ENCODE measurements around the gene COX20. TPM values are rescaled to one million over a fixed set of nuclear protein-coding genes. Genes with fewer than 3 reads are reported as not detected.
A peak's percentile ranks its signal among the peaks of the same experiment; 100 is the strongest.

COX20 gene
- polyA plus RNA-seq, 1 donor (not counting 4 experiments of a cell fraction or from before 2014, with no cell fraction given): 66.1 TPM

DNA sequence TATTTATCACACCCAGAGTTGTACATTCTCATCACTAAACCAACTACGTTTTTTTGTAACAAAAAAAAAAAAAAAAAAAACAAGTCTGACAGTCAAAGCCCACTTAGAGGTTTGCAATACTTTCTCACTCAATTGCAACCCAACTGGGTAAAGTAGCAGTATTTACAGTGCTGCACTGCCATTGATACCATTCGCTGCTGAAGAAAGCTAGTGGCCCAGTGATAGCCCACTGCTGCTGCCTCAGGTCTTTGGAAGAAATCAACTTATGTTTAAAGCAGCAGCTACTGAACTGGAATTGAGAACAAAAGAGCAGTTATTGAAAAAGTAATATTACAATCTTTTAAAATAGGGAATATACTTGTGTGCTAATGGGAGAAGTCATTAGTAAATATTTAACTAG is 26.2 kb downstream of the COX20 start:
- peaks cover 19 to 26% of the 10 kb centered on the region in 2 experiments for H3K36me3 ChIP-seq (ENCODE audit: control insufficient read depth in 2 of 2, extremely low read depth in 1 of 2, insufficient read depth in 2 of 2, low read length in 2 of 2)
- H3K27ac ChIP-seq (ENCODE audit: control insufficient read depth, insufficient read depth, low read length): peak overlapping the region; percentile 96
- H3K4me1 ChIP-seq (ENCODE audit: control insufficient read depth, extremely low read depth, insufficient read depth, low read length): peaks cover 22% of the 10 kb centered on the region
- peaks cover 37% of the 10 kb centered on the region for H4K20me1 ChIP-seq (ENCODE audit: control insufficient read depth, extremely low read depth, insufficient read depth, low read length)
- peak overlapping the region; percentile 77 to 100 (median 88) for H3K4me3 ChIP-seq (ENCODE audit: control insufficient read depth in 2 of 3, extremely low read depth in 1 of 3, insufficient read depth in 2 of 3, low read depth in 1 of 3, low read length in 3 of 3)
- no peaks in the 10 kb centered on the region for H3K27me3 ChIP-seq (ENCODE audit: control insufficient read depth, extremely low read depth, insufficient read depth, low read length)
- FAIRE-seq (no peak), DNase-seq (ENCODE audit: low read depth, low spot score) (no peak)
- H3K4me2 ChIP-seq (ENCODE audit: control insufficient read depth, extremely low read depth, insufficient read depth, low read depth, low read length): peak overlapping the region; percentile 93
- TF ChIP-seq, protein P1, sequence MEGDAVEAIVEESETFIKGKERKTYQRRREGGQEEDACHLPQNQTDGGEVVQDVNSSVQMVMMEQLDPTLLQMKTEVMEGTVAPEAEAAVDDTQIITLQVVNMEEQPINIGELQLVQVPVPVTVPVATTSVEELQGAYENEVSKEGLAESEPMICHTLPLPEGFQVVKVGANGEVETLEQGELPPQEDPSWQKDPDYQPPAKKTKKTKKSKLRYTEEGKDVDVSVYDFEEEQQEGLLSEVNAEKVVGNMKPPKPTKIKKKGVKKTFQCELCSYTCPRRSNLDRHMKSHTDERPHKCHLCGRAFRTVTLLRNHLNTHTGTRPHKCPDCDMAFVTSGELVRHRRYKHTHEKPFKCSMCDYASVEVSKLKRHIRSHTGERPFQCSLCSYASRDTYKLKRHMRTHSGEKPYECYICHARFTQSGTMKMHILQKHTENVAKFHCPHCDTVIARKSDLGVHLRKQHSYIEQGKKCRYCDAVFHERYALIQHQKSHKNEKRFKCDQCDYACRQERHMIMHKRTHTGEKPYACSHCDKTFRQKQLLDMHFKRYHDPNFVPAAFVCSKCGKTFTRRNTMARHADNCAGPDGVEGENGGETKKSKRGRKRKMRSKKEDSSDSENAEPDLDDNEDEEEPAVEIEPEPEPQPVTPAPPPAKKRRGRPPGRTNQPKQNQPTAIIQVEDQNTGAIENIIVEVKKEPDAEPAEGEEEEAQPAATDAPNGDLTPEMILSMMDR (optimal IDR thresholded peaks at IDR 0.05 in 1 of 3, IDR thresholded peaks at IDR 0.05 in 1 of 3, conservative IDR thresholded peaks at IDR 0.05 in 1 of 3; ENCODE audit: extremely low read depth in 1 of 3, insufficient read depth in 2 of 3, low read length in 3 of 3): no peak
- no peak for TF ChIP-seq EZH2 (IDR thresholded peaks at IDR 0.05; ENCODE audit: low read length)
- H3K9me1 ChIP-seq (ENCODE audit: control insufficient read depth, extremely low read depth, insufficient read depth, low read length): no peaks in the 10 kb centered on the region
- peak overlapping the region; percentile 97 for H3K9ac ChIP-seq (ENCODE audit: control insufficient read depth, extremely low read depth, insufficient read depth, low read length)
- H3K9me3 ChIP-seq (ENCODE audit: control insufficient read depth, low read depth, low read length): no peaks in the 10 kb centered on the region
- no peak overlapping the region for H2AFZ ChIP-seq (ENCODE audit: control insufficient read depth, low read length)
- peaks cover 71% of the 10 kb centered on the region for H3K79me2 ChIP-seq (ENCODE audit: control insufficient read depth, insufficient read depth, low read length)
- dilution Hi-C loops (cut with MboI; ENCODE audit: extremely low pct_ligation_motif_present, low sequenced_read_pairs): no loop called here

DNA sequence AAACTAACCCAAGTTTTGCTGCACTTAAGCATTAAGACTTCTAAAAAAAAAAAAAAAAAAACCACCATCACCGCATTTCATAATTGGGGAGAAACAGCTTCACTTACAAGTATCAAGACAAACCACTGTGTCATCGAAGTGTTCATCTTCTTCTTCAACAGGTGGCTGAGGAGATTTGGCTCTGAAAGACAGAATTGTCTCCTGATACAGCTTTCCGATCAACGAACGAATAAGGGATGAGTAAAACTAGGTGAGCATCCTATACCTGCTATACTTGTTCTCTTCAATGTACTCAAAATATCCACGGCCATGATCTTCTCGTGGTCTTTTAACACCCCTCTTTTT is 26.9 kb downstream of the COX20 start:
- peaks cover 22% of the 10 kb centered on the region for H3K4me1 ChIP-seq (ENCODE audit: control insufficient read depth, extremely low read depth, insufficient read depth, low read length)
- FAIRE-seq (no peak), DNase-seq (ENCODE audit: low read depth, low spot score) (no peak)
- TF ChIP-seq EZH2 (IDR thresholded peaks at IDR 0.05; ENCODE audit: low read length): no peak
- peak overlapping the region; percentile 93 for H3K4me2 ChIP-seq (ENCODE audit: control insufficient read depth, extremely low read depth, insufficient read depth, low read depth, low read length)
- no peak overlapping the region for H2AFZ ChIP-seq (ENCODE audit: control insufficient read depth, low read length)
- no peaks in the 10 kb centered on the region for H3K27me3 ChIP-seq (ENCODE audit: control insufficient read depth, extremely low read depth, insufficient read depth, low read length)
- no peaks in the 10 kb centered on the region for H3K9me1 ChIP-seq (ENCODE audit: control insufficient read depth, extremely low read depth, insufficient read depth, low read length)
- H3K27ac ChIP-seq (ENCODE audit: control insufficient read depth, insufficient read depth, low read length): peak overlapping the region; percentile 96
- dilution Hi-C loops (cut with MboI; ENCODE audit: extremely low pct_ligation_motif_present, low sequenced_read_pairs): no loop called here
- H3K36me3 ChIP-seq (ENCODE audit: control insufficient read depth in 2 of 2, extremely low read depth in 1 of 2, insufficient read depth in 2 of 2, low read length in 2 of 2): peaks cover 17 to 24% of the 10 kb centered on the region in 2 experiments
- H4K20me1 ChIP-seq (ENCODE audit: control insufficient read depth, extremely low read depth, insufficient read depth, low read length): peaks cover 36% of the 10 kb centered on the region
- H3K79me2 ChIP-seq (ENCODE audit: control insufficient read depth, insufficient read depth, low read length): peaks cover 65% of the 10 kb centered on the region
- H3K4me3 ChIP-seq (ENCODE audit: control insufficient read depth in 2 of 3, extremely low read depth in 1 of 3, insufficient read depth in 2 of 3, low read depth in 1 of 3, low read length in 3 of 3): peak overlapping the region; percentile 77 to 100 (median 88)
- peak overlapping the region; percentile 97 for H3K9ac ChIP-seq (ENCODE audit: control insufficient read depth, extremely low read depth, insufficient read depth, low read length)
- H3K9me3 ChIP-seq (ENCODE audit: control insufficient read depth, low read depth, low read length): no peaks in the 10 kb centered on the region

All from keratinocyte (primary cell).